ENCODE results near the gene ZC3H6. TPM values are rescaled to one million over a fixed set of nuclear protein-coding genes. Genes with fewer than 3 reads are reported as not detected.

The ZC3H6 gene
- total and polyA plus RNA-seq, 2 of the 13 experiments (the other 11 are each of a cell fraction or from before 2014, with no cell fraction given), result 0.71 to 0.93 TPM

- TF ChIP-seq ZFY (CRISPR knock-in tag; IDR thresholded peaks at IDR 0.05) (no peak), ZMAT3 (CRISPR knock-in tag; conservative IDR thresholded peaks at IDR 0.05) (no peak), RFX3 (CRISPR knock-in tag; IDR thresholded peaks at IDR 0.05) (no peak), GTF2F1 (IDR thresholded peaks at IDR 0.05; ENCODE audit: low read length) (no peak), ZNF12 (CRISPR knock-in tag; IDR thresholded peaks at IDR 0.05) (no peak), PBX3 (CRISPR knock-in tag; IDR thresholded peaks at IDR 0.05; ENCODE audit: borderline replicate concordance) (no peak), ZBTB8A (CRISPR knock-in tag; IDR thresholded peaks at IDR 0.05; ENCODE audit: borderline replicate concordance, low read depth) (no peak), ZNF253 (CRISPR knock-in tag; IDR thresholded peaks at IDR 0.05; ENCODE audit: borderline replicate concordance) (no peak), IRF2 (CRISPR knock-in tag; IDR thresholded peaks at IDR 0.05) (no peak), FOXO1 (CRISPR knock-in tag; IDR thresholded peaks at IDR 0.05) (no peak; the same call in 1 of the 2 replicates), SIX1 (CRISPR knock-in tag; IDR thresholded peaks at IDR 0.05; ENCODE audit: borderline replicate concordance) (peak; percentile 86)
- TF ChIP-seq, protein P1, sequence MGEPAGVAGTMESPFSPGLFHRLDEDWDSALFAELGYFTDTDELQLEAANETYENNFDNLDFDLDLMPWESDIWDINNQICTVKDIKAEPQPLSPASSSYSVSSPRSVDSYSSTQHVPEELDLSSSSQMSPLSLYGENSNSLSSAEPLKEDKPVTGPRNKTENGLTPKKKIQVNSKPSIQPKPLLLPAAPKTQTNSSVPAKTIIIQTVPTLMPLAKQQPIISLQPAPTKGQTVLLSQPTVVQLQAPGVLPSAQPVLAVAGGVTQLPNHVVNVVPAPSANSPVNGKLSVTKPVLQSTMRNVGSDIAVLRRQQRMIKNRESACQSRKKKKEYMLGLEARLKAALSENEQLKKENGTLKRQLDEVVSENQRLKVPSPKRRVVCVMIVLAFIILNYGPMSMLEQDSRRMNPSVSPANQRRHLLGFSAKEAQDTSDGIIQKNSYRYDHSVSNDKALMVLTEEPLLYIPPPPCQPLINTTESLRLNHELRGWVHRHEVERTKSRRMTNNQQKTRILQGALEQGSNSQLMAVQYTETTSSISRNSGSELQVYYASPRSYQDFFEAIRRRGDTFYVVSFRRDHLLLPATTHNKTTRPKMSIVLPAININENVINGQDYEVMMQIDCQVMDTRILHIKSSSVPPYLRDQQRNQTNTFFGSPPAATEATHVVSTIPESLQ (CRISPR knock-in tag; conservative IDR thresholded peaks at IDR 0.05), result no peak
- TF ChIP-seq, protein P2, sequence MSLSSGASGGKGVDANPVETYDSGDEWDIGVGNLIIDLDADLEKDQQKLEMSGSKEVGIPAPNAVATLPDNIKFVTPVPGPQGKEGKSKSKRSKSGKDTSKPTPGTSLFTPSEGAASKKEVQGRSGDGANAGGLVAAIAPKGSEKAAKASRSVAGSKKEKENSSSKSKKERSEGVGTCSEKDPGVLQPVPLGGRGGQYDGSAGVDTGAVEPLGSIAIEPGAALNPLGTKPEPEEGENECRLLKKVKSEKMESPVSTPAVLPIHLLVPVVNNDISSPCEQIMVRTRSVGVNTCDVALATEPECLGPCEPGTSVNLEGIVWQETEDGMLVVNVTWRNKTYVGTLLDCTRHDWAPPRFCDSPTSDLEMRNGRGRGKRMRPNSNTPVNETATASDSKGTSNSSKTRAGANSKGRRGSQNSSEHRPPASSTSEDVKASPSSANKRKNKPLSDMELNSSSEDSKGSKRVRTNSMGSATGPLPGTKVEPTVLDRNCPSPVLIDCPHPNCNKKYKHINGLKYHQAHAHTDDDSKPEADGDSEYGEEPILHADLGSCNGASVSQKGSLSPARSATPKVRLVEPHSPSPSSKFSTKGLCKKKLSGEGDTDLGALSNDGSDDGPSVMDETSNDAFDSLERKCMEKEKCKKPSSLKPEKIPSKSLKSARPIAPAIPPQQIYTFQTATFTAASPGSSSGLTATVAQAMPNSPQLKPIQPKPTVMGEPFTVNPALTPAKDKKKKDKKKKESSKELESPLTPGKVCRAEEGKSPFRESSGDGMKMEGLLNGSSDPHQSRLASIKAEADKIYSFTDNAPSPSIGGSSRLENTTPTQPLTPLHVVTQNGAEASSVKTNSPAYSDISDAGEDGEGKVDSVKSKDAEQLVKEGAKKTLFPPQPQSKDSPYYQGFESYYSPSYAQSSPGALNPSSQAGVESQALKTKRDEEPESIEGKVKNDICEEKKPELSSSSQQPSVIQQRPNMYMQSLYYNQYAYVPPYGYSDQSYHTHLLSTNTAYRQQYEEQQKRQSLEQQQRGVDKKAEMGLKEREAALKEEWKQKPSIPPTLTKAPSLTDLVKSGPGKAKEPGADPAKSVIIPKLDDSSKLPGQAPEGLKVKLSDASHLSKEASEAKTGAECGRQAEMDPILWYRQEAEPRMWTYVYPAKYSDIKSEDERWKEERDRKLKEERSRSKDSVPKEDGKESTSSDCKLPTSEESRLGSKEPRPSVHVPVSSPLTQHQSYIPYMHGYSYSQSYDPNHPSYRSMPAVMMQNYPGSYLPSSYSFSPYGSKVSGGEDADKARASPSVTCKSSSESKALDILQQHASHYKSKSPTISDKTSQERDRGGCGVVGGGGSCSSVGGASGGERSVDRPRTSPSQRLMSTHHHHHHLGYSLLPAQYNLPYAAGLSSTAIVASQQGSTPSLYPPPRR (CRISPR knock-in tag; IDR thresholded peaks at IDR 0.05; ENCODE audit: borderline replicate concordance), result no peak
Observed at GRCh38 chr2:112317303-112318158, 42.1 kb downstream of the ZC3H6 start (continued).
